IMR-90 (cell line): ENCODE results near the gene MED13. TPM values are rescaled to one million over a fixed set of nuclear protein-coding genes. Genes with fewer than 3 reads are reported as not detected.

ENCODE experiments used
- ATAC-seq: fragments of 200-7000 bp; cut with Tn5 transposase; 2 replicates; pipeline ENCODE4 v1.9.1; 2020; ENCODE audit warnings: low read depth, mild to moderate bottlenecking, moderate library complexity
- BruUV-seq: library from RNA; stranded (reverse); fragments of 400-500 nt; replicated peaks from 2 replicates; lab custom pipeline; 2021; lab: Mats Ljungman, UMichigan
- CTCF ChIA-PET: fragments of 300-600 bp; formaldehyde crosslinking; extraction: SDS; loops from one replicate; lab custom pipeline; 2021; ENCODE audit warnings: antibody characterized with exemption; lab: Yijun Ruan, JAX
- POLR2A ChIA-PET: fragments of 300-600 bp; sonication (Branson Sonifier 250); formaldehyde crosslinking; loops from one replicate; lab custom pipeline; 2022; ENCODE audit warnings: antibody characterized with exemption; ENCODE audit not compliant: unreplicated experiment; lab: Charles Lee
- DNase-seq: peaks from one replicate; pipeline ENCODE4 v3.0.0; 2013
- H2AFZ ChIP-seq: replicated peaks from 2 replicates; pipeline ENCODE3; 2013; ENCODE audit warnings: low read length, mild to moderate bottlenecking; ENCODE audit not compliant: poor library complexity
- H2AK5ac ChIP-seq: 2 replicates; pipeline ENCODE4 v1.6.1; 2013; ENCODE audit warnings: low read depth, low read length, inconsistent platforms
- H2AK9ac ChIP-seq: replicated peaks from 2 replicates; pipeline ENCODE3; 2013; ENCODE audit warnings: mild to moderate bottlenecking, low read depth, low read length, moderate library complexity; ENCODE audit not compliant: poor library complexity
- H2BK120ac ChIP-seq: 2 replicates; pipeline ENCODE4 v1.6.1; 2013; ENCODE audit warnings: low read depth, low read length, inconsistent platforms
- H2BK15ac ChIP-seq: 3 replicates; pipeline ENCODE4 v1.6.1; 2013; ENCODE audit warnings: low read depth, low read length, inconsistent platforms
- H2BK20ac ChIP-seq: 2 replicates; pipeline ENCODE4 v1.6.1; 2013; ENCODE audit warnings: low read depth, mild to moderate bottlenecking, inconsistent platforms, low read length, moderate library complexity
- H2BK5ac ChIP-seq: 2 replicates; pipeline ENCODE4 v1.6.1; 2013; ENCODE audit warnings: mild to moderate bottlenecking, low read depth, low read length, inconsistent platforms; ENCODE audit not compliant: poor library complexity, severe bottlenecking
- H3K14ac ChIP-seq: replicated peaks from 2 replicates; pipeline ENCODE4 v1.6.1; 2013; ENCODE audit warnings: low read depth, low read length, inconsistent platforms
- H3K18ac ChIP-seq: 2 replicates; pipeline ENCODE4 v1.6.1; 2013; ENCODE audit warnings: low read depth, low read length, control low read depth
- H3K23ac ChIP-seq: 2 replicates; pipeline ENCODE4 v1.6.1; 2013; ENCODE audit warnings: low read depth, low read length, inconsistent platforms
- H3K27ac ChIP-seq: 2 replicates; pipeline ENCODE4 v1.5.1; 2013; ENCODE audit warnings: mild to moderate bottlenecking, control low read depth, low read length; ENCODE audit not compliant: insufficient read depth
- H3K27me3 ChIP-seq: 2 replicates; pipeline ENCODE4 v1.6.1; 2013; ENCODE audit warnings: low read length; ENCODE audit not compliant: control insufficient read depth, insufficient read depth
- H3K36me3 ChIP-seq: 2 replicates; pipeline ENCODE4 v1.6.1; 2013; ENCODE audit warnings: low read length, mixed read lengths; ENCODE audit not compliant: control insufficient read depth, insufficient read depth
- H3K4ac ChIP-seq: 2 replicates; pipeline ENCODE4 v1.6.1; 2013; ENCODE audit warnings: low read depth, low read length, inconsistent platforms
- H3K4me1 ChIP-seq: 2 replicates; pipeline ENCODE4 v1.6.1; 2013; ENCODE audit warnings: low read length, mixed read lengths; ENCODE audit not compliant: control insufficient read depth, insufficient read depth
- H3K4me2 ChIP-seq: 2 replicates; pipeline ENCODE4 v1.6.1; 2013; ENCODE audit warnings: low read depth, mild to moderate bottlenecking, control low read depth, low read length, moderate library complexity
- H3K4me3 ChIP-seq: 2 replicates; pipeline ENCODE4 v1.5.1; 2013; ENCODE audit warnings: low read depth, mild to moderate bottlenecking, control low read depth, low read length, moderate library complexity; ENCODE audit not compliant: insufficient read depth
- H3K56ac ChIP-seq: 2 replicates; pipeline ENCODE4 v1.6.1; 2013; ENCODE audit warnings: low read length, inconsistent platforms; ENCODE audit not compliant: insufficient read depth; ENCODE audit errors: extremely low read depth
- H3K79me1 ChIP-seq, 2 experiments: 2 replicates each; pipeline ENCODE4 v1.6.1; 2013; ENCODE audit warnings: low read length in 2 of 2, inconsistent platforms in 1 of 2, low read depth in 1 of 2
- H3K9ac ChIP-seq: 2 replicates; pipeline ENCODE4 v1.6.1; 2013; ENCODE audit warnings: low read depth, low read length, control low read depth
- H3K9me1 ChIP-seq: 2 replicates; pipeline ENCODE4 v1.6.1; 2013; ENCODE audit warnings: low read length, inconsistent platforms; ENCODE audit not compliant: insufficient read depth
- H3K9me3 ChIP-seq: 2 replicates; pipeline ENCODE4 v1.6.1; 2013; ENCODE audit warnings: low read length; ENCODE audit not compliant: control insufficient read depth, insufficient read depth
- H4K20me1 ChIP-seq: 2 replicates; pipeline ENCODE4 v1.6.1; 2013; ENCODE audit warnings: low read length, inconsistent platforms; ENCODE audit not compliant: insufficient read depth
- H4K5ac ChIP-seq: 2 replicates; pipeline ENCODE4 v1.6.1; 2013; ENCODE audit warnings: mild to moderate bottlenecking, low read depth, low read length, control low read depth
- H4K8ac ChIP-seq, 2 experiments: 2 replicates each; pipeline ENCODE4 v1.6.1; 2013; ENCODE audit warnings: low read depth in 2 of 2, low read length in 2 of 2, control low read depth in 1 of 2, inconsistent platforms in 1 of 2
- H4K91ac ChIP-seq: 2 replicates; pipeline ENCODE4 v1.6.1; 2013; ENCODE audit warnings: low read depth, low read length, inconsistent platforms; ENCODE audit not compliant: insufficient read depth
- BHLHE40 ChIP-seq: fragments of 150-350 bp; IDR thresholded peaks from 2 replicates; pipeline ENCODE4 v1.6.1; 2016; ENCODE audit warnings: mild to moderate bottlenecking, low read depth, low read length
- NFE2L2 ChIP-seq: fragments of 150-350 bp; IDR thresholded peaks from 2 replicates; pipeline ENCODE4 v1.6.1; 2016; ENCODE audit warnings: low read depth, mild to moderate bottlenecking, low read length
- RFX5 ChIP-seq: IDR thresholded peaks from 2 replicates; pipeline ENCODE4 v1.8.0; 2012; ENCODE audit warnings: low read depth, mild to moderate bottlenecking, low read length, moderate library complexity
- USF2 ChIP-seq: fragments of 150-350 bp; IDR thresholded peaks from 2 replicates; pipeline ENCODE4 v1.6.1; 2017; ENCODE audit warnings: mild to moderate bottlenecking, antibody characterized with exemption, low read length, low read depth
- WGBS, 2 experiments: methylation state at CpG; one replicate each; pipeline versions ENCODE4 v1.1.5 to v1.1.7; 2013; ENCODE audit warnings: missing lambda C conversion rate in 2 of 2; ENCODE audit not compliant: insufficient read length in 1 of 2; ENCODE audit errors: extremely low coverage in 2 of 2; 5-methylcytosine and 5-hydroxymethylcytosine counted together
- dilution Hi-C: fragments of 300-500 bp; cut with HindIII; formaldehyde crosslinking; loops from one replicate; pipeline ENCODE4 v1.14.3; 2018; ENCODE audit warnings: low sequenced_read_pairs; ENCODE audit not compliant: unreplicated experiment
- in situ Hi-C: fragments of 300-500 bp; cut with MboI; formaldehyde crosslinking; loops from 3 replicates; pipeline ENCODE4 v1.14.3; 2019; ENCODE audit warnings: low sequenced_read_pairs, inconsistent platforms, mixed read lengths
- intact Hi-C: fragments of 100-400 bp; cut with micrococcal nuclease; formaldehyde crosslinking; loops from 2 replicates; pipeline ENCODE4 v1.10.0; 2022
- polyA plus RNA-seq, 3 experiments: library from polyadenylated mRNA; depleted of rRNA; stranded (reverse); fragments of >200 nt; gene quantifications; 2 replicates each; pipeline ENCODE4 v1.2.3, GENCODE V29; 2012; ENCODE audit warnings: low replicate concordance in 1 of 3
- total RNA-seq: library from RNA; depleted of rRNA; stranded (reverse); fragments of >200 nt; gene quantifications from 2 replicates; pipeline ENCODE4 v1.2.3, GENCODE V29; 2012

Gene MED13
- total and polyA plus RNA-seq, 2 of the 4 experiments (the other 2 are of a cell fraction): 9.7 to 67.2 TPM

GRCh38 chr17:62032480-62032879 is 32.6 kb downstream of the MED13 start:
- DNase-seq: no peak
- H3K4me3 ChIP-seq: no peak overlapping the region
- H3K56ac ChIP-seq: no peak overlapping the region
- no peak overlapping the region for H4K5ac ChIP-seq
- no peak overlapping the region for H3K9ac ChIP-seq
- no peak overlapping the region for H3K23ac ChIP-seq
- no peaks in the 10 kb centered on the region for H3K27me3 ChIP-seq
- no peaks in the 10 kb centered on the region for H3K9me3 ChIP-seq
- H3K18ac ChIP-seq: no peak overlapping the region
- no peak overlapping the region for H3K14ac ChIP-seq
- no peak overlapping the region for H2BK15ac ChIP-seq
- no peak overlapping the region for H2AK5ac ChIP-seq
- no peak overlapping the region for H2BK5ac ChIP-seq
- no peak overlapping the region for H4K8ac ChIP-seq
- H3K79me1 ChIP-seq: peaks cover 15 to 56% of the 10 kb centered on the region in 2 experiments
- H4K91ac ChIP-seq: no peak overlapping the region
- dilution Hi-C loops (no loop called here), intact Hi-C loops (no loop called here), in situ Hi-C loops (no loop called here)
- no peak overlapping the region for H2BK20ac ChIP-seq
- peaks cover 19% of the 10 kb centered on the region for H4K20me1 ChIP-seq
- H3K36me3 ChIP-seq: peaks cover 42% of the 10 kb centered on the region
- no peak for TF ChIP-seq NFE2L2
- no peak for TF ChIP-seq RFX5
- TF ChIP-seq BHLHE40: no peak
- no peak for TF ChIP-seq USF2
- BruUV-seq: no TSS peak
- H2AFZ ChIP-seq: no peak overlapping the region
- no peak overlapping the region for H3K4ac ChIP-seq
- peaks cover 8% of the 10 kb centered on the region for H3K9me1 ChIP-seq
- H2BK120ac ChIP-seq: no peak overlapping the region
- ChIA-PET POLR2A (no interaction called here), CTCF (no interaction called here)
- ATAC-seq: no peak
- H3K4me2 ChIP-seq: no peak overlapping the region
- H3K27ac ChIP-seq: no peak overlapping the region
- WGBS, 2 experiments: no CpG with 5 or more reads among the region's 2 CpGs
- no peak overlapping the region for H2AK9ac ChIP-seq
- H3K4me1 ChIP-seq: peaks cover 1% of the 10 kb centered on the region; the same call in 1 of the 2 replicates
